K562 (cell line): Measurements from ENCODE around the gene SLC38A10. TPM values are rescaled to one million over a fixed set of nuclear protein-coding genes. Genes with fewer than 3 reads are reported as not detected.
A peak's percentile ranks its signal among the peaks of the same experiment; 100 is the strongest.

Experiments used
- ATF1 ChIP-seq, 2 experiments: fragments of 450-650 bp in 1 of 2; IDR thresholded peaks; 2 replicates each; pipeline ENCODE4 v1.6.1; 2016; ENCODE audit warnings: missing compliant biosample characterization in 1 of 2, missing genetic modification characterization in 1 of 2
- CXXC5 ChIP-seq: fragments of 250-450 bp; sonication (Bioruptor Pico); IDR thresholded peaks from 2 replicates; pipeline ENCODE4 v1.8.0; 2022; ENCODE audit warnings: inconsistent platforms, mild to moderate bottlenecking, moderate library complexity
- ESRRA ChIP-seq: fragments of 450-650 bp; IDR thresholded peaks from 2 replicates; pipeline ENCODE4 v1.6.1; 2014; ENCODE audit warnings: low read depth, mild to moderate bottlenecking, moderate library complexity, borderline replicate concordance
- KAT7 ChIP-seq: sonication (generic); formaldehyde crosslinking; IDR thresholded peaks from 2 replicates; pipeline ENCODE4 v1.8.0; 2022; ENCODE audit warnings: missing genetic modification reagents, mild to moderate bottlenecking, borderline replicate concordance
- LARP7 ChIP-seq: fragments of 450-650 bp; IDR thresholded peaks from 2 replicates; pipeline ENCODE4 v1.6.1; 2016
- NFYB ChIP-seq: IDR thresholded peaks from 2 replicates; pipeline ENCODE4 v1.6.1; 2011; ENCODE audit warnings: mild to moderate bottlenecking, moderate library complexity; ENCODE audit not compliant: insufficient read length; ENCODE audit errors: extremely low read depth
- POU5F1 ChIP-seq: fragments of 150-350 bp; IDR thresholded peaks from 2 replicates; pipeline ENCODE4 v1.6.1; 2014; ENCODE audit warnings: borderline replicate concordance, low read length, low read depth, mild to moderate bottlenecking; ENCODE audit not compliant: partially characterized antibody
- SIN3B ChIP-seq: fragments of 450-650 bp; IDR thresholded peaks from 2 replicates; pipeline ENCODE4 v1.6.1; 2017; ENCODE audit warnings: low read depth, mild to moderate bottlenecking, moderate library complexity
- STAT5B ChIP-seq: fragments of 250-450 bp; sonication (Bioruptor Pico); IDR thresholded peaks from 2 replicates; pipeline ENCODE4 v1.8.0; 2021; ENCODE audit warnings: mild to moderate bottlenecking, inconsistent platforms
- TCF7 ChIP-seq: sonication (generic); IDR thresholded peaks from 2 replicates; pipeline ENCODE4 v1.6.1; 2016; ENCODE audit warnings: antibody characterized with exemption, borderline replicate concordance
- ZBTB5 ChIP-seq: fragments of 450-650 bp; IDR thresholded peaks from 2 replicates; pipeline ENCODE4 v1.6.1; 2017; ENCODE audit warnings: antibody characterized with exemption
- ZNF318 ChIP-seq, 2 experiments: fragments of 450-650 bp; IDR thresholded peaks; 2 replicates each; pipeline ENCODE4 v1.6.1; 2016; ENCODE audit warnings: mild to moderate bottlenecking in 2 of 2, borderline replicate concordance in 1 of 2, low read depth in 1 of 2, moderate library complexity in 1 of 2
- ZNF395 ChIP-seq: fragments of 200-800 bp; sonication (Bioruptor generic); IDR thresholded peaks from 2 replicates; pipeline ENCODE4 v1.6.1; 2017; ENCODE audit warnings: missing genetic modification characterization, missing compliant biosample characterization
- polyA plus RNA-seq, 8 experiments: library from polyadenylated mRNA; depleted of rRNA in 4 of 8; stranded (reverse) in 5 of 8; unstranded in 3 of 8; fragments of >200 nt; fragmentation: Nextera tagmentation in 2 of 8; fragmentation: Illumina TruSeq in 1 of 8; extraction: Ambion mirVana in 2 of 8; extraction: Trizol in 1 of 8; gene quantifications; 2 replicates each; pipeline versions ENCODE4 v1.2.1 to v1.2.3, GENCODE V29; 2011 to 2014; ENCODE audit warnings: inconsistent platforms in 1 of 8, missing spikeins in 1 of 8
- total RNA-seq, 7 experiments: library from RNA; depleted of rRNA in 6 of 7; stranded (reverse); fragments of >200 nt in 6 of 7; fragmentation: Illumina TruSeq in 2 of 7; extraction: Trizol in 2 of 7; gene quantifications; 2 replicates each; pipeline versions ENCODE4 v1.2.1 to v1.2.3, GENCODE V29; 2011 to 2021; ENCODE audit warnings: low replicate concordance in 1 of 7
- TF ChIP-seq, protein P1 (sequence below): sonication (generic); formaldehyde crosslinking; IDR thresholded peaks from 2 replicates; pipeline ENCODE4 v1.9.0; 2022; ENCODE audit warnings: mild to moderate bottlenecking, missing genetic modification reagents

Gene SLC38A10
- total and polyA plus RNA-seq, 9 of the 15 experiments (the other 6 are each of a cell fraction or from before 2014, with no cell fraction given) = 0.45 to 54.2 (median 13.8) TPM

DNA sequence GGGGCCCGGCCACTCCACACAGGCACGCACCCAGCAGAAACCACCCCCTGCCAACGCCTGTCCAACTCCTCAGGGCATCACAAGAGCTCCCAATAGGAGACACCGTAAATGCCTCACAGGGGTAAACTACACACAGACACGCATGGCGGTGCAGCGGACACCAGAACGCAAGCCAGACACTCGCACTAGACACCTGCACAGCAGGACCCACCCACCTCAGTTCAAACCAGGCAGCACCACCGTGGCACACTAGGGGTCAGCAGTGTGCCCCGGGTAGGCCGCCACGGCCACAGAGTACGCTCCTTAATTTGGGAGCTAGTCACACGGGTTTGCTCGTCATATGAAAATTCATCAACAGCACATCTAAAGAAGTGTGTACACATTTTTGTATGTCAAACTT lies 3.4 kb downstream of the SLC38A10 start (continued):
- no peak for TF ChIP-seq ZNF318 (IDR thresholded peaks at IDR 0.05; ENCODE audit: borderline replicate concordance in 1 of 2, low read depth in 1 of 2)
- TF ChIP-seq KAT7 (CRISPR knock-in tag) = no peak
- no peak for TF ChIP-seq LARP7
- no peak for TF ChIP-seq NFYB
- TF ChIP-seq ATF1 (CRISPR knock-in tag; IDR thresholded peaks at IDR 0.05) = no peak
- TF ChIP-seq ATF1 (tag; IDR thresholded peaks at IDR 0.05) = 0 out of 2 replicates have a peak, but pooled peaks have one; percentile 26
- 0 out of 2 replicates have a peak, but pooled peaks have one; percentile 17 for TF ChIP-seq CXXC5 (CRISPR knock-in tag)
- no peak for TF ChIP-seq ESRRA
- TF ChIP-seq, protein P1, sequence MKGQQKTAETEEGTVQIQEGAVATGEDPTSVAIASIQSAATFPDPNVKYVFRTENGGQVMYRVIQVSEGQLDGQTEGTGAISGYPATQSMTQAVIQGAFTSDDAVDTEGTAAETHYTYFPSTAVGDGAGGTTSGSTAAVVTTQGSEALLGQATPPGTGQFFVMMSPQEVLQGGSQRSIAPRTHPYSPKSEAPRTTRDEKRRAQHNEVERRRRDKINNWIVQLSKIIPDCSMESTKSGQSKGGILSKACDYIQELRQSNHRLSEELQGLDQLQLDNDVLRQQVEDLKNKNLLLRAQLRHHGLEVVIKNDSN (CRISPR knock-in tag) = no peak
- no peak for TF ChIP-seq ZBTB5
- TF ChIP-seq SIN3B = no peak
- TF ChIP-seq POU5F1 = no peak
- no peak for TF ChIP-seq STAT5B
- TF ChIP-seq TCF7 = peak; percentile 35; the same call in 1 of the 2 replicates
- no peak for TF ChIP-seq ZNF395 (CRISPR knock-in tag)
